Lower lobe of right lung (tissue), 2 donors: ENCODE measurements around the gene SESN1. TPM values are rescaled to one million over a fixed set of nuclear protein-coding genes. Genes with fewer than 3 reads are reported as not detected.

Source experiments
- ATAC-seq, 2 donors: fragments of 200-7000 bp; cut with Tn5 transposase; one replicate each; pipeline ENCODE4 v1.9.1; 2020 to 2022; ENCODE audit warnings: mild to moderate bottlenecking in 2 of 2, moderate library complexity in 2 of 2
- DNase-seq: peaks from one replicate; pipeline ENCODE4 v3.0.0-alpha.2; 2020
- H3K27ac ChIP-seq: fragments of 200-600 bp; one replicate; pipeline ENCODE4 v1.8.0; 2022
- H3K27me3 ChIP-seq: fragments of 200-600 bp; one replicate; pipeline ENCODE4 v1.8.0; 2022; ENCODE audit warnings: low read depth
- H3K36me3 ChIP-seq: fragments of 200-600 bp; one replicate; pipeline ENCODE4 v1.8.0; 2022; ENCODE audit warnings: mild to moderate bottlenecking
- H3K4me1 ChIP-seq: fragments of 200-600 bp; one replicate; pipeline ENCODE4 v1.8.0; 2022
- H3K4me3 ChIP-seq: fragments of 200-600 bp; one replicate; pipeline ENCODE4 v1.8.0; 2022; ENCODE audit warnings: mild to moderate bottlenecking
- H3K9me3 ChIP-seq: fragments of 200-600 bp; one replicate; pipeline ENCODE4 v1.8.0; 2022
- CTCF ChIP-seq: fragments of 200-600 bp; IDR thresholded peaks from one replicate; pipeline ENCODE4 v1.8.0; 2022; ENCODE audit warnings: antibody characterized with exemption, mild to moderate bottlenecking
- intact Hi-C: fragments of 100-400 bp; cut with DNase I; formaldehyde crosslinking; loops from one replicate; pipeline ENCODE4 v1.11.0; 2022
- total RNA-seq: library from RNA; stranded (reverse); fragmentation: NEBNext Ultra II Directional; extraction: Animal tissue kit (Norgen Biotek cat#: 25700); gene quantifications from one replicate; pipeline ENCODE4 v1.2.1, GENCODE V29; 2021
- donor health status: DM: no; HTN: yes; CAD: no; lungs with severe emphysema.

Gene SESN1
- total RNA-seq, 1 donor from 2014 or later, result 37.9 TPM

- Histone ChIP-seq H3K36me3 (peaks cover 69% of the 10 kb centered on the region), H3K4me1 (no peaks in the 10 kb centered on the region), H3K9me3 (no peaks in the 10 kb centered on the region), H3K27ac (peak overlapping the region; percentile 69), H3K27me3 (no peaks in the 10 kb centered on the region), H3K4me3 (no peak overlapping the region)
- DNase-seq (no peak), ATAC-seq (peak in 1 of 2 donors; percentile 65)
- intact Hi-C loops, result no loop called here
- no peak for TF ChIP-seq CTCF
Measured at GRCh38 chr6:108988765-108989164, 105.9 kb downstream of the SESN1 start.

DNA sequence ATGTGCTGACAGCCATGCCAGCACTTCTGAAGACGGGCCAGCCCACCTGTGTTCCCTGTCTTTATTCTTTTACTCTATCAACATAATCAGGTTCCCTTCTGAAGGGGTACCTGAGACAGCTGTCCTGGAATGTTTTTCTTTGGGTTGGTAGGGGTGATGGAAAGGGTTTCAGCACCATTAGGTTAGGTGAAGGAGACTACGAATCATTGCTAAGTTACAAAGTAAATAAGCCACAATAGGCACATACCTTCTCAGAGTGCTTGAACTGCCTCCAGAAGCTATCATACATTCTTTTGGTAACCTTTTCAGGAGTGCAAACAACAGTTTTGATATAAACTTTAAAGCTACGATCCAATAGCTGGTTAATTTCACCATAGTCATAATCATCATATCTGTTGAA lies 106.3 kb downstream of the SESN1 start:
- Histone ChIP-seq H3K4me1 (no peaks in the 10 kb centered on the region), H3K9me3 (no peaks in the 10 kb centered on the region), H3K36me3 (peaks cover 64% of the 10 kb centered on the region), H3K27me3 (no peaks in the 10 kb centered on the region), H3K27ac (peak overlapping the region; percentile 76), H3K4me3 (no peak overlapping the region)
- intact Hi-C loops, result no loop called here
- TF ChIP-seq CTCF, result no peak
- DNase-seq, result no peak
- ATAC-seq, result peak; percentile 94 to 96

DNA sequence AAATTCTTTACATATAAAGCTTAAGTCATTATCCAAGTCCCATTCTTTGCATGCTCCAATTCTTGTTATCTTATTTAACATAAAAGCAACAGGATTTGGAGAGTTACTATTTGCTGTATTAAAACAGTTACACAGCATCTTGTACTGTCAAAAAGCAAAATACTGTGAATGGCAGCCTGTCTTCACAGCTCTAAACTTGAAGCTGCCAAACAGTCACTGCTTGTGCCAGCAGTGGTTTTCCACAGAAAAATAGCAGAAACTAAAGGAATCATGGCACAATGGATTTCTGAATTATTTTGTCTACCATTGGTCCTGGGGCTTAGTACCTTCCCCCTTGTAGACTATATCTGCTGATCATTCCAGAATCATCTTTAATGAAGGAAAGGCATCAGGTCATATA lies 107.5 kb downstream of the SESN1 start:
- intact Hi-C loops, result no loop called here
- DNase-seq (no peak), ATAC-seq (no peak)
- Histone ChIP-seq H3K4me1 (no peaks in the 10 kb centered on the region), H3K27ac (peak overlapping the region; percentile 0), H3K36me3 (peaks cover 52% of the 10 kb centered on the region), H3K4me3 (no peak overlapping the region), H3K9me3 (no peaks in the 10 kb centered on the region), H3K27me3 (no peaks in the 10 kb centered on the region)
- no peak for TF ChIP-seq CTCF

DNA sequence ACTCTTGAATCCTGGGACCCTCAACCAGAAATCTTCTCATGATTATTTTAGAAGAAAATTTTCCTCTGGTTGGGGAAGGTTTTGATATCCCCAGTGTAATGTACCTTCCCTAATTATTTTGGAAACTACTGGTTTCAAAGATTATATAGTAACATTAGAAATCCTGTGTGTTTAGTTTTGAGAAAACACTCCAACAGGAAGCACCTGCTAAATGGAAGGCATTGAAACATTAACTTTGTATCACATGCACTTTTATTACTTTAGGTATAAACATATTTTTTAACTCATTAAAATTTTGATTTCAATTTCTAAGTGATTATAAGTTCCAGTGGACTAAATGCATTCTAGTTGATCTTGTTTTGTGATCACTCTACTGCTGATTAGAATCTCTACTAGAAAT lies 109.3 kb downstream of the SESN1 start:
- intact Hi-C loops, result no loop called here
- Histone ChIP-seq H3K27me3 (no peaks in the 10 kb centered on the region), H3K4me3 (no peak overlapping the region), H3K4me1 (no peaks in the 10 kb centered on the region), H3K9me3 (no peaks in the 10 kb centered on the region), H3K36me3 (peaks cover 35% of the 10 kb centered on the region), H3K27ac (no peak overlapping the region)
- TF ChIP-seq CTCF, result no peak
- no peak for ATAC-seq
- DNase-seq, result no peak

- H3K4me1 ChIP-seq, result no peaks in the 10 kb centered on the region
- H3K4me3 ChIP-seq, result no peak overlapping the region
- H3K9me3 ChIP-seq, result no peaks in the 10 kb centered on the region
- H3K36me3 ChIP-seq, result peaks cover 15% of the 10 kb centered on the region
- intact Hi-C loops, result no loop called here
- DNase-seq (no peak), ATAC-seq (no peak)
- TF ChIP-seq CTCF, result no peak
- H3K27ac ChIP-seq, result no peak overlapping the region
- H3K27me3 ChIP-seq, result no peaks in the 10 kb centered on the region
Measured at GRCh38 chr6:108983151-108983550, 111.5 kb downstream of the SESN1 start.
